ENCODE data around the gene MEIOSIN. TPM values are rescaled to one million over a fixed set of nuclear protein-coding genes. Genes with fewer than 3 reads are reported as not detected.
A peak's percentile ranks its signal among the peaks of the same experiment; 100 is the strongest.
"Not testable (repeated sequence)": the region's sequence is repeated elsewhere in the genome, so short reads cannot be mapped to it uniquely, and the experiment has no call there.

Gene MEIOSIN
- total RNA-seq, 6 experiments from 2014 or later, result 0.24 TPM; not detected in 5

DNA sequence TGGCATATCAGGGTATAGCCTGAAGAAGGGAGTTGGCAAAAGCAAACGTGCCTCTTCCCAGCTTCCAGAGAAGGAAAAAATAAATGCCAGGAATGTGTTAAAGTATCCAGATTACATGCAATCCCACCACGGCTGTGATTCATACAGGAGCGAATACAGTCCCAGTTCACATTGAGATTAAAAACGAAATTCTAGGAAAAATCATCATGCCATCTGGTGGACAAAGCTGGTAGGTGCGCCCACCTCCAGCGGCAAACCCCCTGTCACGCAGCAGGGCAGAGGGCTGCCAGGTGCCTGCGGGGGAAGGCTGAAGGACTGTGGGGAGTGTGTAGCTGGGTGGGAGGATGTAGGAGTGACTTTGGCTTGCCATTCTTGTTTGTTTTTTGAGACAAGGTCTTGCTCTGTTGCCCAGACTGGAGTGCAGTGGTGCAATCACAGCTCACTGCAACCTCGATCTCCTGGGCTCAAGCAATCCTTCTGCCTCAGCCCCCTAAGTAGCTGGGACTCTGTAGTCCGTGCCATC lies 65.8 kb downstream of the MEIOSIN start:
- Histone ChIP-seq H3K27me3 (no peaks in the 10 kb centered on the region), H3K4me3 (no peak overlapping the region), H3K9me3 (no peaks in the 10 kb centered on the region), H3K36me3 (no peaks in the 10 kb centered on the region), H3K4me1 (peaks cover 0 to 8% (median 0%) of the 10 kb centered on the region in 4 donors), H3K27ac (no peak overlapping the region)
- intact Hi-C loops (cut with DNase I), result no loop called here
- no peak for TF ChIP-seq POLR2A (IDR thresholded peaks at IDR 0.05)
- TF ChIP-seq, protein P1, sequence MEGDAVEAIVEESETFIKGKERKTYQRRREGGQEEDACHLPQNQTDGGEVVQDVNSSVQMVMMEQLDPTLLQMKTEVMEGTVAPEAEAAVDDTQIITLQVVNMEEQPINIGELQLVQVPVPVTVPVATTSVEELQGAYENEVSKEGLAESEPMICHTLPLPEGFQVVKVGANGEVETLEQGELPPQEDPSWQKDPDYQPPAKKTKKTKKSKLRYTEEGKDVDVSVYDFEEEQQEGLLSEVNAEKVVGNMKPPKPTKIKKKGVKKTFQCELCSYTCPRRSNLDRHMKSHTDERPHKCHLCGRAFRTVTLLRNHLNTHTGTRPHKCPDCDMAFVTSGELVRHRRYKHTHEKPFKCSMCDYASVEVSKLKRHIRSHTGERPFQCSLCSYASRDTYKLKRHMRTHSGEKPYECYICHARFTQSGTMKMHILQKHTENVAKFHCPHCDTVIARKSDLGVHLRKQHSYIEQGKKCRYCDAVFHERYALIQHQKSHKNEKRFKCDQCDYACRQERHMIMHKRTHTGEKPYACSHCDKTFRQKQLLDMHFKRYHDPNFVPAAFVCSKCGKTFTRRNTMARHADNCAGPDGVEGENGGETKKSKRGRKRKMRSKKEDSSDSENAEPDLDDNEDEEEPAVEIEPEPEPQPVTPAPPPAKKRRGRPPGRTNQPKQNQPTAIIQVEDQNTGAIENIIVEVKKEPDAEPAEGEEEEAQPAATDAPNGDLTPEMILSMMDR (IDR thresholded peaks at IDR 0.05), result peak; percentile 82 to 89 (median 84)
- DNase-seq (no peak), ATAC-seq (peak; percentile 80 to 92 (median 91))
- 4% methylated on average over 9 of the region's 10 CpGs for WGBS (ENCODE audit: insufficient coverage, low coverage, low lambda C conversion rate, missing lambda C conversion rate)

DNA sequence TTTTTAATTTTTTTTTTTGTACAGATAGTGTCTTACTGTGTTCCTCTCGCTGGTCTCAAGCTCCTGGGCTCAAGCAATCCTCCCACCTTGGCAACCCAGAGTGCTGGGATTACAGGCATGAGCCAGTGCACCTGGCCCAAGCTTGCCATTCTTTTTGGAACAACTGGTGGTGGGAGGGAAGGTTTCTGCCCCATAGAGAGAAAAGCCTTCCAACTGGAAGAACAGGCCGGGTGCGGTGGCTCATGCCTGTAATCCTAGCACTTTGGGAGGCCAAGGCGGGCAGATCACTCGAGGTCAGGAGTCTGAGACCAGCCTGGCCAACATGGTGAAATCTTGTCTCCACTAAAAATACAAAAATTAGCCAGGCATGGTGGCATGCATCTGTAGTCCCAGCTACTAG lies 66.3 kb downstream of the MEIOSIN start:
- H3K4me1 ChIP-seq; DNase-seq; H3K4me3 ChIP-seq; H3K36me3 ChIP-seq; H3K27ac ChIP-seq; H3K27me3 ChIP-seq; ATAC-seq; H3K9me3 ChIP-seq; intact Hi-C loops (cut with DNase I): not testable (repeated sequence)
- WGBS (ENCODE audit: insufficient coverage, low coverage, low lambda C conversion rate, missing lambda C conversion rate), result 73% methylated on average over 3 of the region's 5 CpGs

DNA sequence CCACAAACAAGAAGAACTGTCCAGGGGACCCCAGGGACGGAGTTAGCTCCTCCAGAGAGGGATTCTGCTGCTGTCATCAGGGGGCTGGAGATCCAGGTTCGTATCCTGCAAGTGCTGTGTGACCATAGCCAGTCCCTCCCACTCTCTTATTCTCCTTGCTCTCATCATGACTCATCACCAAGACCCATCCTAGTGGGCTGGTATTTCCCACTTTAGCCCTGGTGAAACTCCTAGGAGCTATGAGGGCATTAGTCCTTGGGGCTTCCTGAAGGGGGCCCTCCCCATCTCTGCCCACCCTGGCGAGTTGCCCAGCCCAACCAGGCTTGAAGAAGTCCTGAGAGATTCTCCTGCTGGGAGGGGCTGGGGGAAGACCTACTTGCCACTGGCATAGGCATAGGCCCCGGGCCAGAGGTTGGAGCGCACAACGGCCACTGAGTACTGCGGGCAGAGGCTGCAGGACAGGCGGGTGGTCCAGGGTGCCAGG lies 66.9 kb downstream of the MEIOSIN start:
- no peaks in the 10 kb centered on the region for H3K27me3 ChIP-seq
- no peak for DNase-seq
- WGBS (ENCODE audit: insufficient coverage, low coverage, low lambda C conversion rate, missing lambda C conversion rate), result 20% methylated on average over 1 of the region's 8 CpGs
- ATAC-seq, result no peak
- intact Hi-C loops (cut with DNase I), result no loop called here
- TF ChIP-seq POLR2A (IDR thresholded peaks at IDR 0.05), result no peak
- TF ChIP-seq, protein P1 (IDR thresholded peaks at IDR 0.05), result no peak
- H3K4me3 ChIP-seq, result no peak overlapping the region
- H3K27ac ChIP-seq, result no peak overlapping the region
- H3K36me3 ChIP-seq, result no peaks in the 10 kb centered on the region
- H3K4me1 ChIP-seq, result peaks cover 0 to 8% (median 0%) of the 10 kb centered on the region in 4 donors
- no peaks in the 10 kb centered on the region for H3K9me3 ChIP-seq

DNA sequence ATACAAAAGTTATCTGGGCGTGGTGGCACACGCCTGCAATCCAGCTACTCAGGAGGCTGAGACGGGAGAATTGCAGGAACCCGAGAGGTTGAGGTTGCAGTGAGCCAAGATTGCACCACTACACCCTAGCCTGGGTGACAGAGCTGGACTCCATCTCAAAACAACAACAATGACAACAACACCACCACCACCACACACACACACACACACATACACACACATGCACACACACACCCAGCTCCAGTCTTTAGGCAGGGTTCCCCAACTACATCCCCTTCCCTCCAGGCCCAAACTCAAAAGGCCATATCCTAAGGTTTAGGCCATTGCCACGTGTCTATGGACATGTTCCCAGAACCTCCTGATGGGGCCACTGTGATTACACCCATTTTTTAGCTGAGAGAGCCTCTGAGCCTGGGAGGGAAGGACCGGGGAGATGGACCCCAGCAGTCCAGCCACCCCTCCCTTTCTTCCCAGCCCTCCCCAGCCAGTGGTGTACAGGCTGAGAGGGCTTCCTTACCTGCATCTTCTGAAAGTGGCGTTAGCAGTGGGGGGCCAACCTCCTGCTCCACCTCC lies 68.5 kb downstream of the MEIOSIN start:
- no peak for ATAC-seq
- TF ChIP-seq, protein P1 (IDR thresholded peaks at IDR 0.05), result no peak
- Histone ChIP-seq H3K9me3 (no peaks in the 10 kb centered on the region), H3K4me3 (no peak overlapping the region), H3K4me1 (peaks cover 0 to 8% (median 0%) of the 10 kb centered on the region in 4 donors), H3K36me3 (no peaks in the 10 kb centered on the region), H3K27me3 (no peaks in the 10 kb centered on the region), H3K27ac (no peak overlapping the region)
- no peak for DNase-seq
- intact Hi-C loops (cut with DNase I), result no loop called here
- WGBS (ENCODE audit: insufficient coverage, low coverage, low lambda C conversion rate, missing lambda C conversion rate), result 79% methylated on average over 3 of the region's 7 CpGs

DNA sequence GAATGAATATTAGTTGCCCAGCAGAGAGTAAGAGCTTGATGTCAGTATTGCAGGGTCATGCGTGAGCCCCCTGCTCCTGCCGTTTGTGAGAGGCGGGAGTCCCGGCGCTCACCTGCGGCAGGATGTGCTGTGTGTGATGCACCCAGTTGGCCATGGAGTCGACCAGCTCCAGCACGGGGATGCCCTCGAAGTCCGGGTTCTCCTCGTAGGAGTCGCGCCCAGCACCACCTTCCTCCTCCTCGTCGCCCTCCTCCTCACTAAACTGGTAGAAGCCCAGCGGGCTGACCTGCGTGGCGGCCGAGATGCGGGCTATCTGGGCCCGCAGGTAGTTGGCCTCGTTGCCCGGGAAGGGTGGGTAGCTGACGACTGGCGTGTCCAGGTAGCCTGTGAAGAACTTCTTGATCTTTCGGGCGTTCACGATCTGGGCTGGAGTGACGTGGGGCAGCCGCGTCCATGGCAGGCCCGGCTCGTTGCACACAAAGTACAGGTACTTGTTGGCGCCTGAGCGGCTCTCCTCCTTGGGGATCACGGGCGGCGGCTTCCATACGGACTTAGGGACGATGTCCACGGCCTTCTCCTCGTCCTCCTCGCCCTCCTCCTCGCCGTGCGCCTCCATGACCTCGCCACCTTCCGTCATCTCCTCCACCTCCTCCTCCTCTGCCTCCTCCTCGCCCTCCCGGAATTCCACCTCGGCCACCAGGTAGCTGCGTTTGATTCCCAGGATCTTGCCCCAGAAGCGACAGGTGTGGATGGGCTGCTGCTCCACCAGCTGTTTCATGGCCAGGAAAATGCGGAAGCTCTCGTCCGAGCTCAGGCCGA lies 71.1 kb downstream of the MEIOSIN start:
- Histone ChIP-seq H3K27me3 (no peaks in the 10 kb centered on the region), H3K4me1 (peaks cover 0 to under 1% (median 0%) of the 10 kb centered on the region in 4 donors), H3K36me3 (no peaks in the 10 kb centered on the region), H3K4me3 (no peak overlapping the region), H3K9me3 (no peaks in the 10 kb centered on the region), H3K27ac (no peak overlapping the region)
- TF ChIP-seq, protein P1 (IDR thresholded peaks at IDR 0.05), result no peak
- no peak for TF ChIP-seq POLR2A (IDR thresholded peaks at IDR 0.05)
- DNase-seq (no peak), ATAC-seq (peak in 1 of 4 donors; percentile 11)
- intact Hi-C loops (cut with DNase I), result no loop called here
- WGBS (ENCODE audit: insufficient coverage, low coverage, low lambda C conversion rate, missing lambda C conversion rate), result 97% methylated on average over 5 of the region's 57 CpGs
